Neural cell (in vitro differentiated cells): ENCODE data around the gene STK38L. TPM values are rescaled to one million over a fixed set of nuclear protein-coding genes. Genes with fewer than 3 reads are reported as not detected.

Source experiments
- H2AFZ ChIP-seq: fragments of 200-600, 300-800 bp; sonication (generic), shearing (Covaris generic); 2 replicates; pipeline ENCODE4 v1.6.0; 2014; ENCODE audit warnings: low read depth, mild to moderate bottlenecking, antibody characterized with exemption, low read length, moderate library complexity
- H3F3A ChIP-seq: fragments of 200-600 bp; shearing (Covaris generic); 2 replicates; pipeline ENCODE4 v1.6.1; 2016; ENCODE audit warnings: mild to moderate bottlenecking, moderate library complexity, mixed read lengths, antibody characterized with exemption, low read length; ENCODE audit not compliant: insufficient read depth, poor library complexity, severe bottlenecking
- H3K27ac ChIP-seq: fragments of 200-600, 300-800 bp; sonication (generic), shearing (Covaris generic); 2 replicates; pipeline ENCODE4 v1.5.1; 2014; ENCODE audit warnings: mild to moderate bottlenecking, low read length, moderate library complexity
- H3K27me3 ChIP-seq: fragments of 300-800, 200-600 bp; sonication (generic), shearing (Covaris generic); 2 replicates; pipeline ENCODE4 v1.6.0; 2014; ENCODE audit warnings: mild to moderate bottlenecking, low read depth, low read length, moderate library complexity; ENCODE audit not compliant: insufficient read depth
- H3K36me3 ChIP-seq: fragments of 300-800, 200-600 bp; sonication (generic), shearing (Covaris generic); 2 replicates; pipeline ENCODE4 v1.5.1; 2014; ENCODE audit warnings: mild to moderate bottlenecking, antibody characterized with exemption, low read length, moderate library complexity; ENCODE audit not compliant: insufficient read depth
- H3K4me2 ChIP-seq: fragments of 300-800, 200-600 bp; sonication (generic), shearing (Covaris generic); 2 replicates; pipeline ENCODE4 v1.6.0; 2014; ENCODE audit warnings: mild to moderate bottlenecking, low read length
- H3K4me3 ChIP-seq: fragments of 300-800, 200-600 bp; sonication (generic), shearing (Covaris generic); 2 replicates; pipeline ENCODE4 v1.5.1; 2014; ENCODE audit warnings: mild to moderate bottlenecking, low read length, moderate library complexity
- H3K79me2 ChIP-seq: fragments of 200-600 bp; shearing (Covaris generic); replicated peaks from 2 replicates; pipeline ENCODE4 v1.6.0; 2014; ENCODE audit warnings: mild to moderate bottlenecking, low read length, moderate library complexity; ENCODE audit not compliant: insufficient read depth
- H3K9ac ChIP-seq: fragments of 300-800, 200-600 bp; sonication (generic), shearing (Covaris generic); 2 replicates; pipeline ENCODE4 v1.6.1; 2016; ENCODE audit warnings: mild to moderate bottlenecking, low read length, mixed read lengths
- H3K9me2 ChIP-seq: fragments of 200-600 bp; shearing (Covaris generic); 2 replicates; pipeline ENCODE4 v1.6.1; 2016; ENCODE audit warnings: mild to moderate bottlenecking, low read length, mixed read lengths; ENCODE audit not compliant: insufficient read depth
- H3K9me3 ChIP-seq: fragments of 200-600, 300-800 bp; sonication (generic), shearing (Covaris generic); 2 replicates; pipeline ENCODE4 v1.6.1; 2016; ENCODE audit warnings: mild to moderate bottlenecking, mixed run types, low read length, moderate library complexity, mixed read lengths
- H4K20me1 ChIP-seq: fragments of 200-600 bp; shearing (Covaris generic); 2 replicates; pipeline ENCODE4 v1.6.1; 2016; ENCODE audit warnings: mild to moderate bottlenecking, mixed run types; ENCODE audit not compliant: insufficient read depth
- CTCF ChIP-seq: fragments of 450-650 bp; IDR thresholded peaks from 2 replicates; pipeline ENCODE4 v1.5.1; 2014; ENCODE audit warnings: antibody characterized with exemption, mild to moderate bottlenecking, moderate library complexity; ENCODE audit not compliant: poor library complexity, severe bottlenecking
- EP300 ChIP-seq: fragments of 450-650 bp; conservative IDR thresholded peaks from 2 replicates; pipeline ENCODE4 v1.6.1; 2014; ENCODE audit warnings: antibody characterized with exemption, mild to moderate bottlenecking, moderate library complexity; ENCODE audit not compliant: poor library complexity, severe bottlenecking
- EZH2 ChIP-seq: fragments of 200-600, 300-800 bp; shearing (Covaris generic), sonication (generic); IDR thresholded peaks from 2 replicates; pipeline ENCODE4 v1.6.1; 2014; ENCODE audit warnings: antibody characterized with exemption, low read length, borderline replicate concordance, mild to moderate bottlenecking; ENCODE audit not compliant: insufficient read depth, poor library complexity, severe bottlenecking
- MXI1 ChIP-seq: fragments of 450-650 bp; conservative IDR thresholded peaks from 2 replicates; pipeline ENCODE4 v1.6.1; 2014; ENCODE audit warnings: antibody characterized with exemption, mild to moderate bottlenecking; ENCODE audit not compliant: poor library complexity, severe bottlenecking
- POLR2AphosphoS5 ChIP-seq: IDR thresholded peaks from 2 replicates; pipeline ENCODE4 v1.6.1; 2012
- RAD21 ChIP-seq: fragments of 450-650 bp; conservative IDR thresholded peaks from 2 replicates; pipeline ENCODE4 v1.6.1; 2014; ENCODE audit warnings: antibody characterized with exemption, mild to moderate bottlenecking, moderate library complexity
- SMC3 ChIP-seq: fragments of 450-650 bp; conservative IDR thresholded peaks from 2 replicates; pipeline ENCODE4 v1.6.1; 2014; ENCODE audit warnings: antibody characterized with exemption, mild to moderate bottlenecking, moderate library complexity; ENCODE audit not compliant: poor library complexity
- TAF1 ChIP-seq: IDR thresholded peaks from 2 replicates; pipeline ENCODE4 v1.6.1; 2012; ENCODE audit warnings: low read depth
- polyA plus RNA-seq: library from polyadenylated mRNA; depleted of rRNA; stranded (reverse); fragments of >200 nt; gene quantifications from 2 replicates; pipeline ENCODE4 v1.2.3, GENCODE V29; 2014
- TF ChIP-seq, protein P1 (sequence below): IDR thresholded peaks from 2 replicates; pipeline ENCODE4 v1.6.1; 2012; ENCODE audit warnings: borderline replicate concordance

STK38L gene
- polyA plus RNA-seq, 1 donor from 2014 or later: 31.5 TPM

- H3K79me2 ChIP-seq: peaks cover 11% of the 10 kb centered on the region
- H3K4me3 ChIP-seq: no peak overlapping the region
- H3K36me3 ChIP-seq: no peaks in the 10 kb centered on the region
- H3K9me3 ChIP-seq: no peaks in the 10 kb centered on the region
- H3K9ac ChIP-seq: no peak overlapping the region
- no peaks in the 10 kb centered on the region for H3K9me2 ChIP-seq
- no peak for TF ChIP-seq RAD21
- no peak for TF ChIP-seq CTCF
- TF ChIP-seq POLR2AphosphoS5: no peak
- no peak for TF ChIP-seq EZH2
- TF ChIP-seq, protein P1, sequence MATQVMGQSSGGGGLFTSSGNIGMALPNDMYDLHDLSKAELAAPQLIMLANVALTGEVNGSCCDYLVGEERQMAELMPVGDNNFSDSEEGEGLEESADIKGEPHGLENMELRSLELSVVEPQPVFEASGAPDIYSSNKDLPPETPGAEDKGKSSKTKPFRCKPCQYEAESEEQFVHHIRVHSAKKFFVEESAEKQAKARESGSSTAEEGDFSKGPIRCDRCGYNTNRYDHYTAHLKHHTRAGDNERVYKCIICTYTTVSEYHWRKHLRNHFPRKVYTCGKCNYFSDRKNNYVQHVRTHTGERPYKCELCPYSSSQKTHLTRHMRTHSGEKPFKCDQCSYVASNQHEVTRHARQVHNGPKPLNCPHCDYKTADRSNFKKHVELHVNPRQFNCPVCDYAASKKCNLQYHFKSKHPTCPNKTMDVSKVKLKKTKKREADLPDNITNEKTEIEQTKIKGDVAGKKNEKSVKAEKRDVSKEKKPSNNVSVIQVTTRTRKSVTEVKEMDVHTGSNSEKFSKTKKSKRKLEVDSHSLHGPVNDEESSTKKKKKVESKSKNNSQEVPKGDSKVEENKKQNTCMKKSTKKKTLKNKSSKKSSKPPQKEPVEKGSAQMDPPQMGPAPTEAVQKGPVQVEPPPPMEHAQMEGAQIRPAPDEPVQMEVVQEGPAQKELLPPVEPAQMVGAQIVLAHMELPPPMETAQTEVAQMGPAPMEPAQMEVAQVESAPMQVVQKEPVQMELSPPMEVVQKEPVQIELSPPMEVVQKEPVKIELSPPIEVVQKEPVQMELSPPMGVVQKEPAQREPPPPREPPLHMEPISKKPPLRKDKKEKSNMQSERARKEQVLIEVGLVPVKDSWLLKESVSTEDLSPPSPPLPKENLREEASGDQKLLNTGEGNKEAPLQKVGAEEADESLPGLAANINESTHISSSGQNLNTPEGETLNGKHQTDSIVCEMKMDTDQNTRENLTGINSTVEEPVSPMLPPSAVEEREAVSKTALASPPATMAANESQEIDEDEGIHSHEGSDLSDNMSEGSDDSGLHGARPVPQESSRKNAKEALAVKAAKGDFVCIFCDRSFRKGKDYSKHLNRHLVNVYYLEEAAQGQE: no peak
- no peak for TF ChIP-seq TAF1
- no peak for TF ChIP-seq MXI1
- no peak for TF ChIP-seq SMC3
- no peak for TF ChIP-seq EP300
- no peaks in the 10 kb centered on the region for H4K20me1 ChIP-seq
- H3K4me2 ChIP-seq: no peak overlapping the region
- H2AFZ ChIP-seq: no peak overlapping the region
- H3K27me3 ChIP-seq: no peaks in the 10 kb centered on the region
- no peaks in the 10 kb centered on the region for H3F3A ChIP-seq
- no peak overlapping the region for H3K27ac ChIP-seq
Measured at GRCh38 chr12:27331291-27331926, 87.3 kb downstream of the STK38L start.

DNA sequence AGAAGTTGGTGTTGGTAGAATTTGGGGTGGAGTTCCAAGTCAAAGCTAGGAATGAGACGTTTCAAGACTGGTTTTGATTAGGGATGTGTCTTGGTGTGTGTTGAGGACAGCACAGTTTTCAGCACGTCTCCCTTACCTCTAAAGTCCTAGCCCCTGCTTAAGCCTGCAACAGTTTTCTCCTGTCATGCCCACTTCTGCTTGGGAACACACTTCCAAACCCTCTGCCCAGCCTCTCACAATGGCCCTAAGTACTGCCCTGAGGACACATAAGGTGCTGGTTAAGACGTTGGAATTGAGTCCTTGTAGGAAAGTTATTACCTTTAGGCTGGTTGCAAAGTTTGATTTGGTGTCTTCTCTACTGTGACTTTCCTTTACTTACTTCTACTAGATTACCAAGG, 87.8 kb downstream of the STK38L start:
- no peak overlapping the region for H3K4me2 ChIP-seq
- no peaks in the 10 kb centered on the region for H3K27me3 ChIP-seq
- H3K27ac ChIP-seq: no peak overlapping the region
- H3K9me3 ChIP-seq: no peaks in the 10 kb centered on the region
- peak overlapping the region; percentile 91 for H3K4me3 ChIP-seq
- TF ChIP-seq, protein P1: no peak
- TF ChIP-seq SMC3 (no peak), TAF1 (no peak), EZH2 (no peak), EP300 (no peak), POLR2AphosphoS5 (no peak), RAD21 (no peak), CTCF (no peak), MXI1 (no peak)
- no peaks in the 10 kb centered on the region for H3K36me3 ChIP-seq
- H2AFZ ChIP-seq: no peak overlapping the region
- H3K9ac ChIP-seq: no peak overlapping the region
- H3F3A ChIP-seq: no peaks in the 10 kb centered on the region
- H4K20me1 ChIP-seq: no peaks in the 10 kb centered on the region
- no peaks in the 10 kb centered on the region for H3K9me2 ChIP-seq
- H3K79me2 ChIP-seq: peaks cover 12% of the 10 kb centered on the region
